ENCODE data around the gene VHLL.

VHLL gene

DNA sequence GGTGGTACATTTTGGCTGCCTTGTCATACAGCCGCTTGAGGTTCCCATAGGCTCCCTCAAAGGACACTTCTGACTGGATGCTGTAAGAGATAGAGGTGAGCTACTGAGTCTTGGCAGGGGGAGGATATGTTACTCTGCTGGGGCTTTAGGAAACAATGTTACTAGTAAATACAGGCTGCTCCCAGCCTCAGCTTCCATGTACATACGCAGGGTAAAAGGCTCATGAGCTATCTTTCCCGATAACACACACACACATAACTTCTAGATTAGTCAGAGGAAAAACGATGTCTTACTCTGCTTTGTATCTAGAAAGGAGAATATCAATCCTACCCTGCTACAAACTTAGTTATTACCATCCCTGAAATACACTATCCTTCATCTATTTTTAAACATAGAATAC lies 30.8 kb downstream of the VHLL start:
- no peak for DNase-seq (ENCODE audit: low read depth, low spot score)
- Histone ChIP-seq H3K9ac (ENCODE audit: insufficient read length, low read depth) (no peak overlapping the region), H3K4me3 (ENCODE audit: insufficient read length, low read depth) (no peak overlapping the region), H3K4me1 (ENCODE audit: insufficient read depth, insufficient read length) (no peaks in the 10 kb centered on the region), H3K9me3 (ENCODE audit: insufficient read depth, low read length) (no peaks in the 10 kb centered on the region), H3K36me3 (ENCODE audit: insufficient read depth, insufficient read length, low read length) (peaks cover 92% of the 10 kb centered on the region), H3K27me3 (ENCODE audit: insufficient read depth, insufficient read length) (no peaks in the 10 kb centered on the region)
- TF ChIP-seq YY1 (IDR thresholded peaks at IDR 0.05; ENCODE audit: insufficient read depth, insufficient read length) (no peak), SUZ12 (IDR thresholded peaks at IDR 0.05; ENCODE audit: extremely low read depth, insufficient read depth, insufficient read length) (no peak), ZNF274 (IDR thresholded peaks at IDR 0.05; ENCODE audit: low read depth, low read length) (no peak)

DNA sequence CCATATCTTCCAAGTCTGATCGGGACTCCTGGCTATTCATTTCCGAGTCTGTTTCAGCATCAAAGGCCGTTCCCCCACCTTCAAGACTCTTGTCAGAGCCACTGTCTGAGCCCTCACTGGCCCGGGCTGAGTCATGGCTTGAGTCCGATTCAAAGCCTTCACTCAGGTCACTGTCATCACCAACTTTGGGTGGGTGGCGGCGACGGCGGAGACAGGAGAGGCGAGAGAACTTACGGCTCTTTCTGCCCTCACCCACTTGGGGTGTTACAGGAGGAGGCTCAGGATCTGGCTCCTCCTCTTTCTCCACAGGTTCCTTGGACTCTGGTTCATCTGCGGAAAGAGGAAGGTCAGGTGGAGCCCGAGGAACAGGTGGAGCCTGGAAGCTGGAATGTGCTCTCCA lies 33.1 kb downstream of the VHLL start:
- H3K4me3 ChIP-seq (ENCODE audit: insufficient read length, low read depth): no peak overlapping the region
- no peaks in the 10 kb centered on the region for H3K27me3 ChIP-seq (ENCODE audit: insufficient read depth, insufficient read length)
- no peaks in the 10 kb centered on the region for H3K9me3 ChIP-seq (ENCODE audit: insufficient read depth, low read length)
- no peak for DNase-seq (ENCODE audit: low read depth, low spot score)
- TF ChIP-seq SUZ12 (IDR thresholded peaks at IDR 0.05; ENCODE audit: extremely low read depth, insufficient read depth, insufficient read length) (no peak), ZNF274 (IDR thresholded peaks at IDR 0.05; ENCODE audit: low read depth, low read length) (no peak), YY1 (IDR thresholded peaks at IDR 0.05; ENCODE audit: insufficient read depth, insufficient read length) (no peak)
- H3K4me1 ChIP-seq (ENCODE audit: insufficient read depth, insufficient read length): no peaks in the 10 kb centered on the region
- no peak overlapping the region for H3K9ac ChIP-seq (ENCODE audit: insufficient read length, low read depth)
- H3K36me3 ChIP-seq (ENCODE audit: insufficient read depth, insufficient read length, low read length): peaks cover 89% of the 10 kb centered on the region

DNA sequence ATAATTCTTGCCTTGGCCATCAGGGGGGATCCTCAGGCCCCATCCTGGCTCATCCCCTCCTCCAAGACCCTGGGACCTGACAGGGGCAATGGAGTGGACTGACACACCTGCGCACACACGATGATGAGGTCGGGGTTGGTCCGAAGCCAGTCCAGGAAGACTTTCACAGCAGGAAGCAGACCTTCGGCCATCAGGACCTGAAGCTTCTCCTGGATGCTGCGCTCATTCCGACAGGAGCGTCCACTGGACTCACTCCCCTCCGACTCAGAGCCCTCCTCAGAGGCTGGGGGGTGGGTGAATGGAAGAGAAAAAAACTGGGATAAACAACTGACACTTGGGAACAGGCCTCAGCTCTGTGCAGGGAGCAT lies 35.8 kb downstream of the VHLL start:
- no peak overlapping the region for H3K9ac ChIP-seq (ENCODE audit: insufficient read length, low read depth)
- DNase-seq (ENCODE audit: low read depth, low spot score): no peak
- H3K36me3 ChIP-seq (ENCODE audit: insufficient read depth, insufficient read length, low read length): peaks cover 93% of the 10 kb centered on the region
- H3K4me3 ChIP-seq (ENCODE audit: insufficient read length, low read depth): no peak overlapping the region
- H3K27me3 ChIP-seq (ENCODE audit: insufficient read depth, insufficient read length): no peaks in the 10 kb centered on the region
- TF ChIP-seq YY1 (IDR thresholded peaks at IDR 0.05; ENCODE audit: insufficient read depth, insufficient read length): no peak
- no peak for TF ChIP-seq ZNF274 (IDR thresholded peaks at IDR 0.05; ENCODE audit: low read depth, low read length)
- TF ChIP-seq SUZ12 (IDR thresholded peaks at IDR 0.05; ENCODE audit: extremely low read depth, insufficient read depth, insufficient read length): no peak
- no peaks in the 10 kb centered on the region for H3K9me3 ChIP-seq (ENCODE audit: insufficient read depth, low read length)
- H3K4me1 ChIP-seq (ENCODE audit: insufficient read depth, insufficient read length): no peaks in the 10 kb centered on the region

DNA sequence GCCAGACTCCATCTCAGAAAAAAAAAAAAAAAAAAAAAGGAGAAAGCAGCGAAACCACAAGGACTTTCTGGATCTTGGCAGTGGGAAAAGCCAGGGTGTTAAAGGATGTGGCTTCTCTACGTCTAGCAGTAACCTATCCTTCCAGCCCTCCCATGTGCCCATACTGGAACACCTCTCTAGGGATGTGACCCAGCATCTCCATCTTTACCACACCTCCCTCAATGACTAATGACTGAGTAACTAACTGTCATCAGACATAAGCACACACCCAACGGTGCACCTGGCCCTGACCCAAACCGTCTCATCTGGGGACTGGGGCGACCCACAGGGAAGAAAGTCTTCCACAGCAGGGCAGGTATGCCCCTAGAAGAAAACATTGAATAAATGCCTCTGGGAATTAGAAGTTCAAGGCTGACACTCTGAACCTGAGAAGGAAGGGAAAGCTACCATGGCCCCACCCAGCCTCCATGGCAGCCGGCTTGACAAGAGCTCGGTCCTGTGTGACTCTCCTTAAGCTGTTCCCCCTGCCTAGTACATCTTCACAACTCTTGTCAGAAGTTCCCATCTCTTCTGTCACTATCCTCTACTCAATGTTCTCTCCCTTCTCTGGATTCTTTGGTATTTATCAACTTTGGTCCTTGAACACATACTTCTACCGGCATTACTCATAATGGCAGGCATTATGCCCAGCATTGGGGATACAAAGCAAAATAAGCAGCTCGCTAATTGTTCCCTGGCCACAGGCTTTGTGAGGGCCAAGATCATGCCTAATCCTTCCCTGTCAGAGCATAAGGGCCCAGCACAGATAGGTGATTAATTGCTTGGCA lies 36.4 kb downstream of the VHLL start:
- no peak overlapping the region for H3K9ac ChIP-seq (ENCODE audit: insufficient read length, low read depth)
- no peak for TF ChIP-seq ZNF274 (IDR thresholded peaks at IDR 0.05; ENCODE audit: low read depth, low read length)
- TF ChIP-seq SUZ12 (IDR thresholded peaks at IDR 0.05; ENCODE audit: extremely low read depth, insufficient read depth, insufficient read length): no peak
- TF ChIP-seq YY1 (IDR thresholded peaks at IDR 0.05; ENCODE audit: insufficient read depth, insufficient read length): no peak
- H3K4me1 ChIP-seq (ENCODE audit: insufficient read depth, insufficient read length): no peaks in the 10 kb centered on the region
- peaks cover 93% of the 10 kb centered on the region for H3K36me3 ChIP-seq (ENCODE audit: insufficient read depth, insufficient read length, low read length)
- no peak overlapping the region for H3K4me3 ChIP-seq (ENCODE audit: insufficient read length, low read depth)
- H3K27me3 ChIP-seq (ENCODE audit: insufficient read depth, insufficient read length): no peaks in the 10 kb centered on the region
- no peak for DNase-seq (ENCODE audit: low read depth, low spot score)
- no peaks in the 10 kb centered on the region for H3K9me3 ChIP-seq (ENCODE audit: insufficient read depth, low read length)

DNA sequence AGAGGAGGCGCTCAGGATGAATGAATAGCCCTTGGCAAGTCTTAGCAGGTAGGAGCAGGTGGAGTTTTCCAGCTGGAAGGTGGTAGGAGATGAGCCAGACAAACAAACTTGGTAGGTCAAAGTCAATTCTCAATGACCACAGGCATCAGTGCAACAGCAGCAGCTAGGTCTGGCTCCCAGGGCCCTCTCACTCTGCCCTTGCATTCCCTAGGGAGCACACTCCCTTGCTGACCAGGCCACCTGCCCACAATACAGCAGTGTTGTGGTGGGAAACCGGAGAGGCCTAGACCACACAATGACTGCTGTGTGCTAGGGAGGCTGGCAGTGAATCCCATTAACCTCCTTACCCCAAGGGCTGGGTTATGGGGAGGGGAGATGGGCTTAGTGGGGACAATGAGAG lies 38.2 kb downstream of the VHLL start:
- no peak for TF ChIP-seq ZNF274 (IDR thresholded peaks at IDR 0.05; ENCODE audit: low read depth, low read length)
- H3K4me3 ChIP-seq (ENCODE audit: insufficient read length, low read depth): no peak overlapping the region
- no peak for DNase-seq (ENCODE audit: low read depth, low spot score)
- no peak overlapping the region for H3K9ac ChIP-seq (ENCODE audit: insufficient read length, low read depth)
- H3K36me3 ChIP-seq (ENCODE audit: insufficient read depth, insufficient read length, low read length): peaks cover 91% of the 10 kb centered on the region
- H3K4me1 ChIP-seq (ENCODE audit: insufficient read depth, insufficient read length): no peaks in the 10 kb centered on the region
- H3K9me3 ChIP-seq (ENCODE audit: insufficient read depth, low read length): no peaks in the 10 kb centered on the region
- no peaks in the 10 kb centered on the region for H3K27me3 ChIP-seq (ENCODE audit: insufficient read depth, insufficient read length)

DNA sequence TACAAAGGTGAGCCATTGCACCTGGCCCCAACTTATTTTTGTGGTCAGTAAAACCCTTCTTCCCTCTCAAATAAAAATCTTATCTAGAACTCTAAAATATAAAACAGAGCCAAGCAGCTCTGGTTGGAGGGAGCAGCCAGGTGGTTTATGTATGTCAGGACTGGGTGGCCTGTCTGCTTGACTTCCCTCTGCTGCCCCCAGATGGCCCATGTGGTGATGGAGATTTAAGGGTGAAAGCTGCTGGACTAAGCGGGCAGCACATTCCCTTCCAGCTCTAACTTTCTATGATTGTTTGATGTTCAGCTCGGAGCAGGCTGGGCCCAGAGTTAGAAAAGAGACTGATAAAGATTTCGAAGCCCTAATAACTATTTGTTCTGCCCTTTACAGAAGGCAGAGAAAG lies 39.3 kb downstream of the VHLL start:
- Histone ChIP-seq H3K4me3 (ENCODE audit: insufficient read length, low read depth) (no peak overlapping the region), H3K36me3 (ENCODE audit: insufficient read depth, insufficient read length, low read length) (peaks cover 88% of the 10 kb centered on the region), H3K4me1 (ENCODE audit: insufficient read depth, insufficient read length) (no peaks in the 10 kb centered on the region), H3K9ac (ENCODE audit: insufficient read length, low read depth) (no peak overlapping the region), H3K9me3 (ENCODE audit: insufficient read depth, low read length) (no peaks in the 10 kb centered on the region), H3K27me3 (ENCODE audit: insufficient read depth, insufficient read length) (no peaks in the 10 kb centered on the region)
- TF ChIP-seq SUZ12 (IDR thresholded peaks at IDR 0.05; ENCODE audit: extremely low read depth, insufficient read depth, insufficient read length) (no peak), YY1 (IDR thresholded peaks at IDR 0.05; ENCODE audit: insufficient read depth, insufficient read length) (no peak), ZNF274 (IDR thresholded peaks at IDR 0.05; ENCODE audit: low read depth, low read length) (no peak)
- DNase-seq (ENCODE audit: low read depth, low spot score): no peak

DNA sequence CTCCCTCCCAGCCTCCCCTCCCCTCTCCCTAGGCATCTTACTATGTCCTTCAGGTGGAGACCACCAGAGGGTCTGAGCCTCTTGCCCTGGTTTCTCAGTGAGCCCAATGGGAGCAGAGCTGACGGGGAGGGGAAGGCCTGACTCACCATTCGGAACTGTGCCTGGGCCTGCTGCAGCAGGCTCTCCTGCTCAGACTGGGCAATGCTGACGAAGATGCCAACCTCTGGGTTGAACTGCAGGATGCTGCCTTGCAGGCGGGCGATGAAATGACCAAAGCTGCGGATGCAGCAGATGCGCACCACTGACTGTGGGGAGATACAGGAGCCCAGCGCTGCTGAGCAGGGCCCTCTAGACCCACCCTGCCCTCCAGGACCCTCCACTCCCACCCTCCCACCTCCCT lies 40.2 kb downstream of the VHLL start:
- H3K4me1 ChIP-seq (ENCODE audit: insufficient read depth, insufficient read length): no peaks in the 10 kb centered on the region
- TF ChIP-seq SUZ12 (IDR thresholded peaks at IDR 0.05; ENCODE audit: extremely low read depth, insufficient read depth, insufficient read length): no peak
- no peak for TF ChIP-seq ZNF274 (IDR thresholded peaks at IDR 0.05; ENCODE audit: low read depth, low read length)
- TF ChIP-seq YY1 (IDR thresholded peaks at IDR 0.05; ENCODE audit: insufficient read depth, insufficient read length): no peak
- no peaks in the 10 kb centered on the region for H3K9me3 ChIP-seq (ENCODE audit: insufficient read depth, low read length)
- no peak overlapping the region for H3K4me3 ChIP-seq (ENCODE audit: insufficient read length, low read depth)
- H3K27me3 ChIP-seq (ENCODE audit: insufficient read depth, insufficient read length): no peaks in the 10 kb centered on the region
- DNase-seq (ENCODE audit: low read depth, low spot score): no peak
- peaks cover 90% of the 10 kb centered on the region for H3K36me3 ChIP-seq (ENCODE audit: insufficient read depth, insufficient read length, low read length)
- no peak overlapping the region for H3K9ac ChIP-seq (ENCODE audit: insufficient read length, low read depth)
